Measurements from ENCODE around the gene TP53TG5.

TP53TG5 gene

GRCh38 chr20:45346291-45346718 is 31.8 kb downstream of the TP53TG5 start:
- no peak for DNase-seq (ENCODE audit: low read depth in 2 of 2)

- DNase-seq (ENCODE audit: low read depth in 2 of 2), result no peak
These were observed 32.8 kb downstream of the TP53TG5 start for GRCh38 chr20:45345104-45345936.

GRCh38 chr20:45344168-45344860 is 33.8 kb downstream of the TP53TG5 start:
- DNase-seq (ENCODE audit: low read depth in 2 of 2), result no peak

DNA sequence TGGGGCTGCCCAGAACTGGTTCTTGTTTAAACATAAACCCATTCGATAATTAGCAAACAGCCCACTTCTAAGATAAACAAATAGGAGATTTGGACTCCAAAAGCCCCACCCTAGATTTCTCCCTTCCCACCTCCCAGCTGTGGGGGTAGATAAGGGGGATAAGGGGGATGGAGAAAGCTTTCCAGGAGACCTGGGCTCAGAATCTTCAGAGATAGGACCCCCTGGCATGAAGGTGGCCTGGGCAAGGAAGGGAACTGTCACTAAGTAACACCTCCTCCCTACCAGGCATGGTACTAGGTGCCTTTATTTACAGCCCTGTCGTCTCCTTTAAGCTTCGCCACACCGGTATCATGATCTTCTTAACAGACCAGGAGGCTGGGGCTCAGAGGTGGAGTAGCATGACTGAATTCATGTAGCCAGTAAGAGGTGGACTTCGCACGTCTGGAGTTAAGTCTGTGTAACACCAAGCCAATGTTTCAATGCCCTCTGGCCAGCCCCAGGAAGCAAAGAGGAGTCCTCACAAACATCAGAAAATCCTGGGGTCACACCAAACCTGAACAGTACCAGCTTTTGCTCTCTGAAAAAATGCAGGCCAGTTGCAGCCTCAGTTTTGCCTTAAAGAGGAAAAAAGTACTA is 34.5 kb downstream of the TP53TG5 start:
- DNase-seq (ENCODE audit: low read depth in 2 of 2), result no peak

DNA sequence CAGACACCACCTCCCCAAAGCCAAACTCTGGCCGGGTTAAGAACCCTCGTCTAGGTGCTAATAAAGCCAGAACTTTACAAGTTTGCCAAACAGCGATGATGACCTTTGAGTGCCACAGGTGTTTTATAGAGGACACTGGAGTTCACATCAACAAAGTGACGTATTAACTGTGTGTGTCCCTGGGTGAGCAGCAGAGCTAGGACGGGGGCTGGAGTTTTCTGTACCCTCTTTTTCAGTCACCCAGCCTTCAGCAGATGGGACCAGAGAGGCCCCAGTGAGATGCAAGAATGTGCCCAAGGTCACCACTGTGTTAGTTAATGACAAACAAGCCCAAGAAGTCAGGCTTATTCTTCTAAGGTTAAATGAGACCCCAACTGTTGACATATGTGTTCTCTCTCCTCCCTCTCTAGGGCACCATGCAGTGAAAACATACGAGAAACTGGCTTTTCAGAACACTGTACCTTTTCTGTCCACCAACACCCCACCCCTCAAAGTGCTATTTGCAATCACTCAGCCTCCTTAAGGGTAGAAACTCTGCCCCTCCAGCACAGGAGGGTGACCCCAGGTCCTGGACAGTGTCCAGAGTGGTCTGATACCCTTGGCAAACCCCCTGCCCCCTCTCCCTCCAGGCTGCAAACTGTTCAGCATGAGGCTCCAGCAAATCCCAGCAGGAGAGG is 35.1 kb downstream of the TP53TG5 start:
- DNase-seq (ENCODE audit: low read depth in 2 of 2), result no peak

DNA sequence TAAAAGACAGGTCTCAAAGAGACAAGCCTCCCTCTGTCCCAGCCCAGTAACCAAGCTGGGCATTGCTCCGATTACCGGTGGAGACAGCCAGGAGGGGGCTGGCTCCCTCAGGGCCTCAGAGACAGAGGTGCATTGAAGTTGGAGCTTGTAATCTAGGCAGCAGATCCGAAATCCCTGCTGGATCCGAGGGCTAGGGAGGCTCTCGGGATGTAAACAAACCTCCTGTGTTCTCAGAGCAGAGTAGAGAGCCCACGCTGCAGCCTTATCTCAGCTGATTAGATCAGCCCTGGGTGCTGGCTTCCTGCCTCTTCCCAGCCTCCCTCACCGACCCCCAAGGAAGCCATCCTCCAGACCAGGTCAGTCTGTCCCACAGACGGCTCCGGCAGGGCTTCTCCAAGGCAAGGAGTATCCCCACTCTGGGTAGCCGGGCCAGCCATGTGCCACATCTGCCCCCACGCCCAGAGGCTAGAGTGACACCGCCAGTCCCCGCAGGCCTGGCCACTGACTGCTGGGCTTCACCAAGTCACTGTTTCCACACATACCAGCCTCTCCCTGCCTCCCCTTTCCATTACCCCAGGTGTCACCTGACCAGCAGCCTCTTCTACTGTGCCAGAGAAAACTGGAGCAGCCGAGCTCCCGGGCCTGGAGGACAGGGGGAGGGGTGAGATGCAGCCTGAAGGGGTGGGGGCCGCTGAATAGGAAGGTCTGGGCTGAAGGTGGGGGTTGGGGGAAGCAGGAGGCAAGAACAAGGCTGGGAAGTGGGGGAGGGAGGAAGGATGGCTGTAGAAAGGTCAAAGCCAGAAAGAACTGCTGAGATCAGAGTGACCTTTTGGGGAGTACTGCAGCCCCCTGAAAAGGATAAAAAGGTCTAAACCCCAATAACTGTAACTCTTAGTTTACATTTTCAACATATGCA is 35.9 kb downstream of the TP53TG5 start:
- DNase-seq (ENCODE audit: low read depth in 2 of 2), result no peak

- no peak for DNase-seq (ENCODE audit: low read depth in 2 of 2)
These were observed 36.6 kb downstream of the TP53TG5 start for GRCh38 chr20:45341579-45341938.

DNA sequence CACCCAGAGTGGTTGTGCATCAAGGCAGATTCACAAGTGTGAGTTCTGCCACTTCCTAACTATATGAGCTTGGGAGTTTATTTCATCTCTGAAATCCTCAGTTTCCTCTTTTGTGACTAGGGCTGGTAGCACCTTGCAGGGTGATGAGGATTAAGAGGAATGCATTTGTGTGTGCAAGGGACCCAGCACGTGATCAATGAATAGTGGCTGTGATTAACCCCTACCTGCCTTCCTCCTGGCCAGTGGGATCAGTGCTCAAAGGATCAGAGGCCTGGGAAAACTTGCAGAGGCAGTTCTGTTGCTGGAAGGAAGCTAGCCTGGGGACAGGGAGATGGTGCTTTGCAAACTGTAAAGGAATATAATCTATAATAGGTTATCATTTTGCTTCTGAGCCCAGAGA is 37.2 kb downstream of the TP53TG5 start:
- no peak for DNase-seq (ENCODE audit: low read depth in 2 of 2)

DNA sequence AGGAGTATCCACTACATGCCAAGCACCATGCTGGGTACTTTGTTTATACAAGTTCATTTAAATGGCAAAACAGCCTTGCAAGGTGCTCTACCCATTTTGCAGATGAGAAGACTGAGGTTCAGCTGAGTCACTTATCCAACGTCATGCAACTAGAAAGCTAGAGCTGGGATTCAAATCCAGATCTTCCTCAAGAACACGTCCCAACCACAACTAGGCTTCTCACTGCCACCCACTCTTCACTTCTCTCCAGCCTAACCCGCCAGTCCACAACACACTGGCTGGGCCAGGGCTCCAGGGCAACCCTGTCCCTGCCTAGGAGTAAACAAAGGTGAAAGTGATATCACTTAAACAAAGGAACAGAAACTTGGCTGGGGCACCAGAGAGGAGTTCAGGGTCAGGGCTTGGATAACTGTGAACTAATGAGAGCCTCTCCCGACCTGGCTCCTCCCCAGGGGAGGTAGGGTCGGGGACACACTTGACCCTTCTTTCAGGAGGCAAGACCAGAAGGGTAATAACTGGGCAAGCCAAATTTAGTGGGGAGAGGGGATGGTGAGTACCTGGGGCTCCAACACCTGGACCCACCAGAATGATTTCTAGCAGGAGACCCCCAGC is 37.8 kb downstream of the TP53TG5 start:
- no peak for DNase-seq (ENCODE audit: low read depth in 2 of 2)

DNA sequence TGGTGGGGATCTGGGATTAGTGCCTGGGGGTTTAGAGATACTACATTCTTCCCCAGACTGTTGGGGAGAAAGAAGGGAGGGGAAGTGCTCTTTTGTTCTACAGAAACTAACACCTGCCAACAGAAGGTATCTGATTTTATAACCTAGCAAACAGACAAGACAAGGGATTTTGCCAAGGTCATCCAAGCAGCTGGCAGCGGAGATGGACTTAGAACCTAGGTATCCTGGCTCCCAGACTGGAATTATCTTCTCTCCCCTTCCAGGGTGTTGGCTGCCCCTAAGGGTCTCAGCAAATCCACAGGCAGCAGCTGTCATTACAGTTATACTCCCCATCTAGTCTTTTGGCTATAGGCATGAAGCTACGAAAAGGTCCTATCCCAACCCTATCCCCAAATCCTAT is 38.3 kb downstream of the TP53TG5 start:
- no peak for DNase-seq (ENCODE audit: low read depth in 2 of 2)

- no peak for DNase-seq (ENCODE audit: low read depth in 2 of 2)
These were observed 39.0 kb downstream of the TP53TG5 start for GRCh38 chr20:45339084-45339483.

- no peak for DNase-seq (ENCODE audit: low read depth in 2 of 2)
These were observed 39.7 kb downstream of the TP53TG5 start for GRCh38 chr20:45338121-45339030.

DNA sequence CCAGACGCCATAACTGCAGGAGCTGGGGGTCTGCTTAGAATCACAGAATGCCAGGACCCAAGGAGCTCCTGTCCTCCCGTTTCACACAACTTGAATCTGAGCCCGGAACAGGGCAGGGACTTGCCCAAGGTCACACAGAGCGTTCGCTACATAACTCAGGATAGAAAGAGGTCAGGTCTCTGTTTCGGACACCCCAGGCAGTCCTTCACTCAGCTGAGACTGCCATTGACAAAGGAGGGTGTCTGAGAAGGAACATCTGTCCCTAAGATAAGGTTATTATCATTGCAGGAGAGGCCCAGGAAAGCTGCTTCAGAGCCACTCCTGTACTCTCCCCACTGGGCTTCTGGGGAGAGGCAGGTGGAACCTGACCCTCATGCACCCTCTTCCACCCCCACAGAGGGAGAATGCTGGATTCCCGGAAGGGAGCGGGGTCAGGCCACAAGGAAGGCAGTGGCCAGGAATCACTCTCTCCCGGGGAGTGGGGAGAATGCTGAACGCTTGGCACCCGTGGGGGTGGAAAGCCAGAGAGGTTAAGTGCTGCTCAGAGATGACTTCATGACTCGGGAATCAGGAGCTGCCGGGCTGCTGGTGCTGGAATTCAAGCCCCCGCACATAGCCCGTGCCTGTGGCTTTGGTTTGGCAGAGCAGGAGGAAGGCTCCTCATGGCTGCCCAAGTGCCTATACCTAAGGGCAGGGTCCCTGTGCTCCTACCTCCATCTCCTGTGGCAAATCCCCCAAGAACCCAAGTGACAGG is 40.6 kb downstream of the TP53TG5 start:
- no peak for DNase-seq (ENCODE audit: low read depth in 2 of 2)

DNA sequence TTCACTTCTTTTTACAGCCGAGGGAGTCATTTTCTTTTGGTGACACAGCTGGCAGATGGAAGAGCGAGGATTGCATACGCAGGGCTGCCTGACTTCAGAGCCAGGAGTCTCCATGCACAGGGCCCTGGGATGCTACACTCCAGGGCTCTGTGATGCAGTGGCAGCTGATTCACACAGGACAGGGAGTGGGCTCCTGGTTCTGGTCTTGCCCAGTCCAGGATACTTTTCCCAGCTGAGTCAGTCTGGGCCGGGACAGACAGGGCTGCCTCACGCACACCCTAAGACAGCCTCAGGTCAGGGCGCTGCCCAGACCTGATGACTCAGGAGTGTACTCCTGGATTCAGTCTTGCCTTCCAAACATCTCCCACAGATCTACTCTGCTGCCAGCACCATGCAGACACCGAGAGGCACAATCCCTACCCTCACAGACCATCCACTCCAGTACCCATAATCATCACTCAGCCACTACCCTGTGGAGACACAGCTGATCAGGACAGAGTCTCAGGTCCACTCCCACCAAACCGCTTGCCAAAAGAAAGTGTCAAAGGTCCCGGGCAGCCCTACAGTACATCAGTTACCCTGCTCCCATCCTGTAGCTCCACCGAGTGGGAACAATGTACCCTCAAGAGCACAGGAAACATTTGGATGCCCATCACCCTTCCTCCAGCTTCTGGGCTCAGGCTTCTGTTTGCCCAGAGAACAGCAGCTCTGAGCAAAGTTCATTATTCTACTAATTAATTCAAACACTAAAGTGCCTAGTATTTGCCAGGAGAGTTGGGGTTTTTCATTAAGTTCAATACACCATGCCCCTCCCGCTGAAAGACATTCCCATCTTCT is 41.4 kb downstream of the TP53TG5 start:
- DNase-seq (ENCODE audit: low read depth in 2 of 2), result no peak

- no peak for DNase-seq (ENCODE audit: low read depth in 2 of 2)
These were observed 47.6 kb downstream of the TP53TG5 start for GRCh38 chr20:45330476-45330875.

DNA sequence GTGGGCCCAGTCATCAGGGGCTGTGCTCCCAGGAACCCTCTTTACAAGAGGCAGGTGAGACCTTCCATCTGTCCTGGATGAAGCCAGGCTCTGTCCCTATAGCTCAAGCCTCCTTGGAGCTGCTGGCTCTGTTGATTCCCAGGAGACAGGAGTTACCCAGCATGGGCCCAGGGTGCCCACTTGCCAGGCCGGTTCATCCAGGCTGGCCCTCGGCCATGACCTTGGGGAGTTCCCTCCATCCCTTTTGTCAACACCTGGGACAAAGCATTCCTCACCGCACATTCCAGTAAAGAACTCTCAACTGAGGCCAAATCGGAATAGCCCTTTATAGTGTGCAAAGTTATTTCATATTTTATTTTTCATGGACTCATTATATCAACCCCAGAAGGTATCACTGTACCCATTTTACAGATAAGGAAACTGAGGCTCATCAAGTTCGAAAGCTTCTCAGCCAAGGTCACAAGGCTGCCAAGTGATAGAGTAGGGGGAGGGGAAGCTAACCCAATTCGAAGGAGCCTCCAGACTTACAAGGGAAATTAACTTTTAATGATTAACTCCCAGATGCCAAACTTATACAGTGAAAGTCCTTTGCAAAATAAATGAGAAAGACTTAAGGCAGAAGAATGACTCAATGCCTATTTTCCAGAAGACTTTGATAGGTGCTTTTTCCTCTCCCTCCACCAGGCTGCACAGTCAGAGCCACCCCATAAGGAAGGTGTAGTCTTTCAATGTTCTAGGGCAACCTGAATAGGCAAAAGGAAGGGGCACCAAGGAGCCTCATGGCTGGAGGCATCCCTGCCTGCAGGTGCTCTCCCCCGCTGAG is 48.4 kb downstream of the TP53TG5 start:
- DNase-seq (ENCODE audit: low read depth in 2 of 2), result no peak

GRCh38 chr20:45328451-45328850 is 49.7 kb downstream of the TP53TG5 start:
- no peak for DNase-seq (ENCODE audit: low read depth in 2 of 2)

Data from stimulated activated CD4-positive, alpha-beta T cell treated with anti-CD3 and anti-CD28 coated beads, Interleukin-1b, Interleukin-23, amount 100 ng/mL, for 1 hour (primary cell).